GM12875 (cell line): ENCODE data around the gene ZRSR2.
A peak's percentile ranks its signal among the peaks of the same experiment; 100 is the strongest.

Experiments
- H3K4me3 ChIP-seq: one replicate; pipeline ENCODE4 v1.5.1; 2011; ENCODE audit warnings: low read depth, low read length, control low read depth
- TF ChIP-seq, protein P1 (sequence below): IDR thresholded peaks from 2 replicates; pipeline ENCODE4 v1.5.1; 2011; ENCODE audit warnings: low read depth, mild to moderate bottlenecking, control low read depth, inconsistent platforms, low read length, moderate library complexity, borderline replicate concordance; ENCODE audit not compliant: insufficient read depth

The ZRSR2 gene

GRCh38 chrX:15853586-15854079 lies 63.3 kb downstream of the ZRSR2 start:
- peak overlapping the region; percentile 84 for H3K4me3 ChIP-seq
- TF ChIP-seq, protein P1, sequence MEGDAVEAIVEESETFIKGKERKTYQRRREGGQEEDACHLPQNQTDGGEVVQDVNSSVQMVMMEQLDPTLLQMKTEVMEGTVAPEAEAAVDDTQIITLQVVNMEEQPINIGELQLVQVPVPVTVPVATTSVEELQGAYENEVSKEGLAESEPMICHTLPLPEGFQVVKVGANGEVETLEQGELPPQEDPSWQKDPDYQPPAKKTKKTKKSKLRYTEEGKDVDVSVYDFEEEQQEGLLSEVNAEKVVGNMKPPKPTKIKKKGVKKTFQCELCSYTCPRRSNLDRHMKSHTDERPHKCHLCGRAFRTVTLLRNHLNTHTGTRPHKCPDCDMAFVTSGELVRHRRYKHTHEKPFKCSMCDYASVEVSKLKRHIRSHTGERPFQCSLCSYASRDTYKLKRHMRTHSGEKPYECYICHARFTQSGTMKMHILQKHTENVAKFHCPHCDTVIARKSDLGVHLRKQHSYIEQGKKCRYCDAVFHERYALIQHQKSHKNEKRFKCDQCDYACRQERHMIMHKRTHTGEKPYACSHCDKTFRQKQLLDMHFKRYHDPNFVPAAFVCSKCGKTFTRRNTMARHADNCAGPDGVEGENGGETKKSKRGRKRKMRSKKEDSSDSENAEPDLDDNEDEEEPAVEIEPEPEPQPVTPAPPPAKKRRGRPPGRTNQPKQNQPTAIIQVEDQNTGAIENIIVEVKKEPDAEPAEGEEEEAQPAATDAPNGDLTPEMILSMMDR = no peak

DNA sequence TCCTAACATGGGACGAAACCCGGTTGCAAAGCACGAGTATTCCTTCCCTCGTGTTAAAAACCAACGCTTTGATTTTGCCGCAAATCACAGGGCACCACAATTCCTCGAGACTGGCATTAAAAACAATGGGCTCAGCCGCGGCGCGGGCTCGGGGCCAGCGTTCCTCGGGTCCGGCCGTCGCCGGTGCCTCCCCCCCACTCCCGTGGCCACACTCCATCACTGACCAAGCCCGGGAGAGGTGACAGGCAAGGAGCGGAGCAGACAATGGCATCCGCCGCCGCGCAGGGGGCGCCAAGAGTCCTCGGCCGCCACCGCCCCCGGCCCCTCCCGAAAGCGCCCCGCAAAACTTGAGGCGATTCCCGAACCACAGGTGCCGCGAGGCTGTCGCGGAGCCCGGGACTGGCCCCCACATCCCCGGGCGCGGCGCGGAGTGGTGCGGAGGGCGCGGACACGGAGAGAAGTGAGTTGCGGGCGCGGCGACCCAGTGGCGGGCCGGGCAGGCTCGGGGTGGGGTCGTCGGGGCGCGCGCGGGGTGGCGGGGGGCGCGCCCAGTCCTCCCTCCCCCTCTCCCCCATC lies 63.9 kb downstream of the ZRSR2 start:
- TF ChIP-seq, protein P1 = peak; percentile 57

DNA sequence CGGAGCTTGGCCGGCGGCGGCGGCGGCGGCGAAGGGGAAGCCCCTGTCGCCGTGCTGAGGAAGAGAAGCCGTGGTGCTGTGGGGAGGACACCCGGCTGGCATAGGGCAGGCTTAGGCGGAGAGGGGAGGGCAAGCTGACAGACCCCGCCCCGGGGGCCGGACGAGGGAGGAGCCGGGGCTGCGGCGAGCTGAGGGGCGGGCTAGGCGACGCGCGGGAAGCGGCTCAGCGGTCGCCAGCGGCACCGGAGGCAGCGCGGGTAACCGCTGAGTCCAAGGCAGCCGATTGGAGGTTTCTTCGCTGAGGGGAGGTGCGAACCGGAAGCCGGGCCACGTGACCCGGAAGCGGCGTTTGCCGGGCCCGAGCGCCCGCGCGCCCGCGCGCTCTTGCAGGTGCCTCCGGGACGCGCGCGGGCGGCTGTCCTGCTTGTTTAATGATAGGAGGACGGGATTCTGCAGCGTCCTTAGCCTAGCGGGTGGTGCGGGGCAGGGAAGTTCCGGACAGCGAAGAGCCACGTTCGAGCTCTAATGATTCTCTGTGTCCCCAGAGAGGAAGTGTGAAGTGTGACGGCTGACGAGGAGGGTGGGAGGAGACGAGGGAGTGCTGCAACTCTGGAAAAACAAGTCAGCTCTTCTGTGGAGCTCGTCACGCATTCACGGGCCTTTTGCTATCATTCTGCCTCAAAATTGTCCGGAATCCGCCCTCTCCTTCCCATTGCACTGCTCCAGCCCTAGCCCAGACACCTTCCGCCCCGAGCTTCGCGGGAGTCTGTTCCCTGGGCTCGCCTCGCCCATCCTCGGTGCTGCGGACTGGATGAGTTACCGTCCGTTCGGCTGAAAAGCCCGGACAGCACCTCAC lies 64.7 kb downstream of the ZRSR2 start, which contains the start of gene AP1S2:
AP1S2 (minus strand) TSS at position 102 of the 856 bp plus-strand sequence. CDS start 2,289 bp downstream, outside the sequence.
- TF ChIP-seq, protein P1 = no peak

More for the DNA sequence above, 63.9 kb downstream of the ZRSR2 start:
- H3K4me3 ChIP-seq = peak overlapping the region; percentile 84

DNA sequence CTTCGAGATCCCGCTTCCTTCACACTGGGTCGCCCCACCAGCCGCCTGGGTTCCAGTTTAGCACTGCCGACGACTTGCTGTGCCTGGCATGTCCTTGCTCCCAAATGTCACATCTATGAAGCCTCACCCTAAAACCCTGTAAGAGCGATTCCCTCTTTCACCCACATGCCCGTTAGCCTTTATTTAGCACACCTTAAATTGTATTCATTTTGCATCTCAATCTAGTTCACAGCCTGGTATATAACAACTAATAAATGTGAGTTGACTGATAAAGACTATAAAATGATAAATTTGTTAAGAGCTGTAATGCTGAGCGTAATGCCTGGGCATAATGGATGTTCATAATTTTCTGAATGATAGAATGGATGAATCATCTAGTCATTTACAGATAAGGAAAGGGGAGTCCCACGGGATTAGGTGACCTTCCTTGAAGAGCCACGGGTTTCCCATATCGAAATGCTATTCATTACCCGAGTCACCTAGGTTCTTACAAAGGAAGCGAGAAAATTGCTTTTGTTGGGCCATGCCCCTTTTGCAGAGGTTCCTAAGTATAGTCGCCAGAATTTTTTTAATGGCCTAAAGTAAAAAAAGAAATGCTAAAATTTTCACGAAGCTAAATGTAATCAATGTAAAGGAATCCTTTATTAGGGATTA lies 65.4 kb downstream of the ZRSR2 start:
- TF ChIP-seq, protein P1 = no peak

More for the DNA sequence above, 64.7 kb downstream of the ZRSR2 start, which contains the start of gene AP1S2:
- H3K4me3 ChIP-seq = peak within 1 kb of the TSS; percentile 98

GRCh38 chrX:15856222-15856587 lies 65.9 kb downstream of the ZRSR2 start:
- TF ChIP-seq, protein P1 = no peak
- H3K4me3 ChIP-seq = peak overlapping the region; percentile 29

More for the DNA sequence above, 65.4 kb downstream of the ZRSR2 start:
- H3K4me3 ChIP-seq = peak overlapping the region; percentile 98

DNA sequence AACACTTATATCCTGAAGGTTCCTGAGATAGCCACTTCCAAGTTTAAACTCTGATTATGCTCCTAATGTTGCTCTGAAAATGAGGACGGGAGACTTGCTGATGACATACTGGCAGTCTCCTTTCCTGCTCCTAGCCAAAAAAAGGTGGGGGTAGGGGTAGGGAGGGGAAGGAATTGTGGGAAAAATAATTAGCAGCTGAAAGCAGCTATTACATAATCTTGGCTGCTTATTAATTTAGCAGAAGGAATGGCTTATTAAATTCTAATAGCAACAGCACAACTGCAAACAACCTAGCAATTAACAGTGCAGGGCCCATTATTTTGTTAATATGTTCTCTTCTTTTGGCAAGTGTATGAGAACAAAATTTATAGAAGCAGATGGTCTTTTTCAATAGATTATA lies 66.4 kb downstream of the ZRSR2 start:
- TF ChIP-seq, protein P1 = no peak
- H3K4me3 ChIP-seq = no peak overlapping the region
